OCI-LY7 (cell line): Measurements from ENCODE around the gene TPD52L1.

ENCODE experiments used
- EZH2phosphoT487 ChIP-seq: fragments of 200-600 bp; sonication (generic); IDR thresholded peaks from 2 replicates; pipeline ENCODE4 v1.6.1; 2018; ENCODE audit warnings: low read depth, borderline replicate concordance, mild to moderate bottlenecking, mixed run types, antibody characterized with exemption, low read length, moderate library complexity, mixed read lengths
- TF ChIP-seq, protein P1 (sequence below): fragments of 200-600 bp; sonication (generic); conservative IDR thresholded peaks from 2 replicates; pipeline ENCODE4 v1.5.1; 2014; ENCODE audit warnings: mild to moderate bottlenecking, antibody characterized with exemption, low read length, moderate library complexity, mixed read lengths

DNA sequence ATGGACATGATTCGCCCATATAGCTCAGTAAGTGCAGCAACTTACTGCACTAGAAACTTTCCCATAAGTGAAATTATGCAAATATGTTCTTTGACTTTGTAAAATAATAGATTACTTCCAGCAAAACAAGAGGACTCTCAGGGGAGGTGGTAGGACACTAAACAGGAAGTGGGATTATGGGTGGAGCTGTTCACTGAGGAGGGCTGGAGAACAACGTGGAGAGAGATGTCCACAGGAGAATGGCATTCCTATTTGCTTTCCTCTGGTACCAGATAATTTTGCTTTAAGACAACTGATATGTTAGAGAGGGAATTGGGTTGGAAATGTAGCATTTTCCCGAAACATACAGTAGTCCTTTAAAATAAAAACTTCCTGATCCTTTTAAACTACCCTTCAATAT is 3.7 kb downstream of the TPD52L1 start:
- TF ChIP-seq, protein P1, sequence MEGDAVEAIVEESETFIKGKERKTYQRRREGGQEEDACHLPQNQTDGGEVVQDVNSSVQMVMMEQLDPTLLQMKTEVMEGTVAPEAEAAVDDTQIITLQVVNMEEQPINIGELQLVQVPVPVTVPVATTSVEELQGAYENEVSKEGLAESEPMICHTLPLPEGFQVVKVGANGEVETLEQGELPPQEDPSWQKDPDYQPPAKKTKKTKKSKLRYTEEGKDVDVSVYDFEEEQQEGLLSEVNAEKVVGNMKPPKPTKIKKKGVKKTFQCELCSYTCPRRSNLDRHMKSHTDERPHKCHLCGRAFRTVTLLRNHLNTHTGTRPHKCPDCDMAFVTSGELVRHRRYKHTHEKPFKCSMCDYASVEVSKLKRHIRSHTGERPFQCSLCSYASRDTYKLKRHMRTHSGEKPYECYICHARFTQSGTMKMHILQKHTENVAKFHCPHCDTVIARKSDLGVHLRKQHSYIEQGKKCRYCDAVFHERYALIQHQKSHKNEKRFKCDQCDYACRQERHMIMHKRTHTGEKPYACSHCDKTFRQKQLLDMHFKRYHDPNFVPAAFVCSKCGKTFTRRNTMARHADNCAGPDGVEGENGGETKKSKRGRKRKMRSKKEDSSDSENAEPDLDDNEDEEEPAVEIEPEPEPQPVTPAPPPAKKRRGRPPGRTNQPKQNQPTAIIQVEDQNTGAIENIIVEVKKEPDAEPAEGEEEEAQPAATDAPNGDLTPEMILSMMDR: no peak
- no peak for TF ChIP-seq EZH2phosphoT487
